Large intestine (tissue), 3 donors: Measurements from ENCODE around the gene YBX1. TPM values are rescaled to one million over a fixed set of nuclear protein-coding genes. Genes with fewer than 3 reads are reported as not detected.
"Not testable (repeated sequence)": the region's sequence is repeated elsewhere in the genome, so short reads cannot be mapped to it uniquely, and the experiment has no call there.

Experiments
- DNase-seq, 2 donors: peaks; one replicate each; pipeline versions ENCODE4 v3.0.0 to v3.0.0-alpha.2; 2013
- H3K27ac ChIP-seq: one replicate; pipeline ENCODE4 v1.5.1; 2013; ENCODE audit warnings: low read length
- H3K27me3 ChIP-seq: 2 replicates; pipeline ENCODE4 v1.6.1; 2013; ENCODE audit warnings: low read length; ENCODE audit not compliant: control insufficient read depth, insufficient read depth
- H3K36me3 ChIP-seq: 2 replicates; pipeline ENCODE4 v1.6.1; 2013; ENCODE audit warnings: low read length; ENCODE audit not compliant: control insufficient read depth, insufficient read depth
- H3K4me1 ChIP-seq: one replicate; pipeline ENCODE4 v1.6.1; 2013; ENCODE audit warnings: low read length; ENCODE audit not compliant: control insufficient read depth, insufficient read depth
- H3K4me3 ChIP-seq: one replicate; pipeline ENCODE4 v1.5.1; 2013; ENCODE audit warnings: low read length
- H3K9me3 ChIP-seq: one replicate; pipeline ENCODE4 v1.6.1; 2013; ENCODE audit warnings: mild to moderate bottlenecking, low read depth, low read length, moderate library complexity; ENCODE audit not compliant: control insufficient read depth
- WGBS: methylation state at CpG from one replicate; pipeline ENCODE4 v1.1.5; 2013; ENCODE audit warnings: low lambda C conversion rate; ENCODE audit not compliant: insufficient coverage; 5-methylcytosine and 5-hydroxymethylcytosine counted together
- polyA plus RNA-seq: library from polyadenylated mRNA; unstranded; fragments of 120-200 nt; gene quantifications from one replicate; pipeline ENCODE4 v1.2.1, GENCODE V29; 2013

YBX1 gene
- polyA plus RNA-seq, 1 donor = 563 TPM

DNA sequence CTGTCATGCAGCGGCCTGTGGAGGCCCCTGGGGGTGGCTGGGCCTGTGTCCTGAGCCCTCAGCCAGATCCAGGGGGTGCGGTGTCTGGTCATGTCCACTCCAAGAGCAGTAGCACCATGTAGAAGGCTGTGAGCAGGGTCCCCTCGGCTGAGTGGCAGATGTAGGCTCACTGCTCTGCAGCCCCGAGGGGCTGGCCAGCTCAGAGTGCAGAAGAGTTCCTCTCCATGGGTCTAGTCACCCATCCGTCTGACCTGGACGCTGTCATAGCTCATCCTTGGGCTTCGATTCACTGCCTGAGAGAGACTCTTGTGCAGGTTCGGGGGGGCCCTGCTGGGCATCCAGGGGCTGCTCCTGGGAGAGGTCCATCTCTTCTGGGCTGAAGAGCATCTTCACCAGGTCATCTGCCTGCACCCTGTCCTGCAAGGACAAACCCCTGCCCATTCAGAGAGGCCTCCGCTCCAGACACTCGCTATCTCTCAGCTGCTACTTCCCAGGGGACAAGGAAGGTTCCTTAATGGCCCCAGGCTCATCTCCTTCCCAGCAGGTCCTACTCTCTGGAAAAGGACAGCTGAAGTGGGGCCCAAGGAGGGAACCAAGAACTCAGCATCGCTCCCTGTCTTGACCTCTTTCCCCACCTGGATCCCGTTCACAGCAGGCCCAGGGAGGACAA, 64.4 kb downstream of the YBX1 start:
- H3K27ac ChIP-seq = no peak overlapping the region
- H3K4me1 ChIP-seq = no peaks in the 10 kb centered on the region
- peaks cover 27% of the 10 kb centered on the region for H3K36me3 ChIP-seq
- H3K27me3 ChIP-seq = no peaks in the 10 kb centered on the region
- no CpG with 5 or more reads among the region's 12 CpGs for WGBS
- DNase-seq = no peak
- no peak overlapping the region for H3K4me3 ChIP-seq
- no peaks in the 10 kb centered on the region for H3K9me3 ChIP-seq

DNA sequence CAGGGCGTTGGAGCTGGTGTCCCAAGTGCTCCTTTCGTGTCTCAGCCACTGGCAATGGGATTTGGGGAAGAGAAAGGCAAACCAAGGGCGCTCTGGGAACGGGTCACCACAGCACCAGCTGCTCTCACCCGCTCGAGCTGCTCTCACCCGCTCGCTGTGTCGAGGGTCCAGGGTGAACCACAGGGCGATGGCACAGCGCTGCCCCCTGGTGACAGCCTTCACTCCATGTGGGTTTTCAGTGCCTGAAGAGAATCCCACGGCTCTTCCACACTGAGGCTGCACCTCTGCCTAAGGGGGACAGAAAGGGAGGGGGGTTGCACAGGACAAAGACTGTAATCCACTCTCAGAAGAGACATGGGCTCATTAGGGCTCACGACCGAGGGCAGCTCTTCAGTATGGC, 64.9 kb downstream of the YBX1 start:
- H3K36me3 ChIP-seq = peaks cover 32% of the 10 kb centered on the region

DNA sequence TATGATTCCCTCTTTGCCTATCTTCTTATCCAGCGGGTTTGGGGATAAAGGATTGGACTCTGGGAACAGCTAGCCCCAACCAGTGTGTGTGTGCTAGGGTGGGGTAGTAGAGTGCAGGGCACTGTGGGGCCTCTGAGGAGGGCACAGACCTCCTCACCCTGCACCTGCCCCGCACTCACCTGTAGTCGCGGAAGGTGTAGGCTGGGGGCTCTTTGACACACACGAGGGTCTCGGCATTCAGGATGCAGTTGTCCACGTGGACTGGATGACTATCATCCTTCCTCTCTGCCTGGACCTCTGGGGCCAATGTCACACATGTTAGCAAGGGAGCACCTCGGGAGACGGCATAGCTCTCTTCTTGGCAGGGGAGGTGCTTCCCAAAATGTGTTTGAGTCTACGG, 65.8 kb downstream of the YBX1 start:
- no peak for DNase-seq
- Histone ChIP-seq H3K27me3 (no peaks in the 10 kb centered on the region), H3K4me3 (no peak overlapping the region), H3K9me3 (no peaks in the 10 kb centered on the region), H3K36me3 (peaks cover 40% of the 10 kb centered on the region), H3K27ac (no peak overlapping the region), H3K4me1 (no peaks in the 10 kb centered on the region)
- WGBS = no CpG with 5 or more reads among the region's 10 CpGs

More for the DNA sequence above, 64.9 kb downstream of the YBX1 start:
- peak; percentile 29 to 45 for DNase-seq
- Histone ChIP-seq H3K27me3 (no peaks in the 10 kb centered on the region), H3K27ac (no peak overlapping the region), H3K9me3 (no peaks in the 10 kb centered on the region), H3K4me1 (no peaks in the 10 kb centered on the region), H3K4me3 (no peak overlapping the region)
- no CpG with 5 or more reads among the region's 14 CpGs for WGBS

DNA sequence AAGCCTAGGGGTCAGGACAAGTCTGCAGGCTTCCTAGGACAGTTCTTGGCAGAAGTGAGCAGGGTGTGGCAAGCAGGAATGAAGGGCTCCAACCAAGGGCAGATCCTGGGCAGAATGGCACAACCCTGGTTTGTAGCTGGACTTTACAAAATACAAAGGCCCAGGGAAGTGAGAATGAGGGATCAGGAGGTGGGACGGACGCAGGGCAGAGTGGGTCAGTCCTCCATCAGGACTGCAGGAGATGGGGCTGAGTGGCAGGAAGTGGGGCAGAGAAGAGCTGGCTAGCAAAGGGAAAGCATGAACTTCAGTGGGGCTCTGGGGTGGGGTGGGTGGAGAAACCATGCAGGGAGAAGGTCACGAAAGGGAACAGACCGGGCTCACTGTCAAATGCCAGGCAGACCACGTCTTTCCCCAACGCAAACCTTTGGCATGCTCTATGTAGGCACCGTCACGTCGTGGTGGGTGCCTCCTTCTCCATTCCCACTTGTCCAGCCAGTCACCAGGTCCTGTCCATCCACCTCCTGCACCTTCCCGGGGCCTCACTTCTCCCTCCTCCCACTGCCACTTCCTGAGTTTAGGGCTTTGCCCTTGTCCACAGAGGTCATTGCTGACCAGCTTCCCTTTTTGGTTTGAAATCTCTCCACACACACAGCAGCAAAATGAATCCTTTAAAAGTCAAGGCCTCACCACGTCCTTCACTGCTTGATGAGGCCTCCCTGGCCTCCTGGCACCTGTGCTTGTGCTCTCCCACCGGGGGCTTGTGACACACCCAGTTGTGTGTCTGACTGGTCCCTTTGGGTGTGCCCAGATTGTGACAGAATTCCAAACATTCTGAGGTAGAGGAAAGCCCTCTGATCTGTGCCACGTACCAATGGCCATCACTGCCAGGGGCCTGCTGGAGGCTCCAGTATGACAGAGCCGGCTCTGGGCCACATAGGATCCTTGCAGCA, 66.5 kb downstream of the YBX1 start:
- Histone ChIP-seq H3K36me3 (peaks cover 42% of the 10 kb centered on the region), H3K4me3 (no peak overlapping the region), H3K4me1 (no peaks in the 10 kb centered on the region), H3K27me3 (no peaks in the 10 kb centered on the region), H3K9me3 (no peaks in the 10 kb centered on the region), H3K27ac (no peak overlapping the region)
- no peak for DNase-seq
- 100% methylated on average over 1 of the region's 14 CpGs for WGBS

DNA sequence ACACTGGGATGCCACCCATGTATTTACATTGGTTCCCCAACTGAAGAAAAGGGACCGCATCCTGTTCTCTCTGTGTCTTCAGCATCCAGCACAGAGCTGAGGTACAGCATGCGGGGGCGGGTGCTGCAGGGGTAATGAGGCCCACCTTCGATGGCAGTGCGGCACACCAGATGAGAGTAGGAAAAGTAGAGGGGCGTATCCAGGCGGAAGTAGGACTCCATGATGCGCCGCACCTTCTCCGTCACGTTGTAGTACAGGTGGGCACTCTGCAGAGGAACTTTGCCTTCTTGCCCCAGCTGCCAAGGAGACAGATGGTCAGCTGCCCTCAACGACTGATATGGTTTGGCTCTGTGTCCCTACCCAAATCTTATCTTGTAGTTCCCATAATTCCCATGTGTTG, 67.8 kb downstream of the YBX1 start:
- no peaks in the 10 kb centered on the region for H3K27me3 ChIP-seq
- no peaks in the 10 kb centered on the region for H3K9me3 ChIP-seq
- WGBS = no CpG with 5 or more reads among the region's 12 CpGs
- H3K36me3 ChIP-seq = peaks cover 54% of the 10 kb centered on the region
- H3K4me3 ChIP-seq = no peak overlapping the region
- no peak overlapping the region for H3K27ac ChIP-seq
- no peaks in the 10 kb centered on the region for H3K4me1 ChIP-seq
- DNase-seq = no peak

DNA sequence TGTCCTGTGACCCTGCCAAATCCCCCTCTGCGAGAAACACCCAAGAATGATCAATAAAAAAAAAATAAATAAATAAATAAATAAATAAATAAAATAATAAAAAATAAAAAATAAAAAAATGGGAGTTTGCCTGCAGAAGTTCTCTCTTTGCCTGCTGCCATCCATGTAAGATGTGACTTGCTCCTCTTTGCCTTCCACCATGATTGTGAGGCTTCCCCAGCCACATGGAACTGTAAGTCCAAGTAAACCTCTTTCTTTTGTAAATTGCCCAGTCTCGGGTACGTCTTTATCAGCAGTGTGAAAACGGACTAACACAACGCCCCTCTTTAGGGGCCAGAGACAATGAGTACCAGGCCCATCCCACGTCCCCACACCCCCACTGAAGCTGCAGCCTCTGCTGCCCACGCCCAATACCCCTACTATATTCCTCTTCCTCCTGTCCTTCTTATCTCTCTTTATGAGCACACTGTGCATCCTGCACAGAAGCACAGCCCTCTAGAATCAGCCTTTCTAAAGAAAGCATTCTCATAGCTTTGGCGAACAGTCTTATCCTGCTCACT, 69.4 kb downstream of the YBX1 start:
- DNase-seq, H3K9me3 ChIP-seq, H3K4me3 ChIP-seq, H3K27ac ChIP-seq, H3K27me3 ChIP-seq, H3K4me1 ChIP-seq: not testable (repeated sequence)
- WGBS = no CpG with 5 or more reads among the region's 8 CpGs
- H3K36me3 ChIP-seq = peaks cover 63% of the 10 kb centered on the region

DNA sequence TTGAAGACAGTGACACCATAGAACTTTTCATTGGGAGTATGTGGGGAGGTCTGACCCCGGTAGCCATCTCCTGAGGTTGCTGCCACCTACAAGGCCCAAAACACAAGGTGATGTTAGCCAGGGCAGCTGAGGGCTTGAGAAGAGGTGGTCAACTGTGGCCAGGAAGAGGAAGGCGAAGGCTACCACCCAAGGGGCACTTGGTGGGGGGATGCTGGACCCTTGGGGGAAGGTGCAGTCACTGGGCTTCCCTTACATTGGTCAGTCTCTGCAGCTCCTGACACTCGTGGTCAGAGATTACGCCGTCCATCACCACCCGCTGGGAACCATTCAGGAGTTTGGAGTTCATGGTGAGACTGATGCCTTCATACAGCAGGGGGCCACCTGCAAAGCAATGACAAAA, 70.1 kb downstream of the YBX1 start:
- Histone ChIP-seq H3K4me1 (no peaks in the 10 kb centered on the region), H3K4me3 (no peak overlapping the region), H3K27ac (no peak overlapping the region), H3K9me3 (no peaks in the 10 kb centered on the region), H3K27me3 (no peaks in the 10 kb centered on the region), H3K36me3 (peaks cover 59% of the 10 kb centered on the region)
- WGBS = no CpG with 5 or more reads among the region's 6 CpGs
- no peak for DNase-seq

DNA sequence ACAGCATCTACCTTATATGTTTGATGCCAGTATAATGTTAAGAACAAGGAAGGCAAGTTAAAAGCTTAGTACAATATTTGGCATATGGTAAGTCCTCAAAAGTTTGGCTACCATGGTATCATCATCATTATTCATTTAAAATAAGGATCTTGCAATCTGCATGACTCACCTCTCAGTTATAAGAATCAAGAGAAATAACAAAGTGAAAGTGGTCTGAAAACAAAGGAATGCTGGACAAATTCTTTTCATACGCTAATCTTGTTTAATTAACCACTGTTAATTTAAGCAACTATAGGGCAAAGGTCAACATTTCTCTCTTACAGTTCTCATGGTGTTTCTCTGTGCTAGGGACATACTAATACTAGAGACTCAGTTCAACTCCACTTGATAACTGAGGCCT, 70.9 kb downstream of the YBX1 start:
- H3K9me3 ChIP-seq = no peaks in the 10 kb centered on the region
- H3K36me3 ChIP-seq = peaks cover 63% of the 10 kb centered on the region
- H3K27ac ChIP-seq = no peak overlapping the region
- H3K4me1 ChIP-seq = no peaks in the 10 kb centered on the region
- H3K4me3 ChIP-seq = no peak overlapping the region
- 78% methylated on average over 1 of the region's 1 CpG for WGBS
- no peaks in the 10 kb centered on the region for H3K27me3 ChIP-seq
- no peak for DNase-seq

Other genes starting within 250 kb of the YBX1 start
- gene ZMYND12, start 226.4 kb upstream of the YBX1 start, polyA plus RNA-seq = 1.3 TPM
- 105 TPM for gene PPCS, start 225.9 kb upstream of the YBX1 start, polyA plus RNA-seq
- 5.0 TPM for gene CCDC30, start 219.1 kb upstream of the YBX1 start, polyA plus RNA-seq
- 54.5 TPM for gene PPIH, start 24.0 kb upstream of the YBX1 start, polyA plus RNA-seq
- 1.5 TPM for gene CLDN19, start 57.8 kb downstream of the YBX1 start, polyA plus RNA-seq
- 23.2 TPM for gene P3H1, start 84.6 kb downstream of the YBX1 start, polyA plus RNA-seq
- gene C1orf50, start 84.8 kb downstream of the YBX1 start, polyA plus RNA-seq = 8.4 TPM
- 0.10 TPM for gene TMEM269, start 102.6 kb downstream of the YBX1 start, polyA plus RNA-seq
- gene ERMAP, start 134.7 kb downstream of the YBX1 start, polyA plus RNA-seq = 21.8 TPM
- 39.1 TPM for gene SVBP, start 135.0 kb downstream of the YBX1 start, polyA plus RNA-seq
- gene ZNF691, start 164.2 kb downstream of the YBX1 start, polyA plus RNA-seq = 11.8 TPM